CD1c-positive myeloid dendritic cell (primary cell): Measurements from ENCODE around the gene AFF2.
"Not testable (repeated sequence)": the region's sequence is repeated elsewhere in the genome, so short reads cannot be mapped to it uniquely, and the experiment has no call there.

Experiments
- DNase-seq: peaks from one replicate; pipeline ENCODE4 v3.0.0-alpha.2; 2016; ENCODE audit errors: extremely low spot score

AFF2 gene

GRCh38 chrX:148634591-148634990, 134.2 kb downstream of the AFF2 start:
- DNase-seq: no peak

DNA sequence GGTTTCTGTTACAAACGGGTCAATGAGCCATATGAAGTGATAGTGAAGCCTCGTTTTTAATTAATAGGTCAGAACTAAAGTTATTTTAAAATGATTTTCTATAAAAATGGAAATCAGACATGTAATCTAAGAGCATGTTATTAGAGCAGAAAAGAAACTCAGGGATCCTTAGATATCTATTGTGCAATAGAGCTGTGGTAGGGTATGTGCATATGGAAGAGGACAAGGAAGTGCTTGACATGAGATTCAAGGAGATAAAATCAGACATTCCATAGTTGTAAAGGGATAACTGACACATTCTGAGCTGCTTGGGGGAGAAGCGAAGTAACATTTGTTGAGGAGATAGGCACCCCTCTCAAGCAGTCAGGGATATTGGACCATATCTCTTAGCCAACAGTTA, 143.0 kb downstream of the AFF2 start:
- no peak for DNase-seq

- DNase-seq: peak; percentile 8
These were observed 147.2 kb downstream of the AFF2 start for GRCh38 chrX:148647651-148648050.

GRCh38 chrX:148649145-148649795, 148.9 kb downstream of the AFF2 start:
- DNase-seq: no peak

- DNase-seq: no peak
These were observed 157.8 kb downstream of the AFF2 start for GRCh38 chrX:148658115-148658730.

DNA sequence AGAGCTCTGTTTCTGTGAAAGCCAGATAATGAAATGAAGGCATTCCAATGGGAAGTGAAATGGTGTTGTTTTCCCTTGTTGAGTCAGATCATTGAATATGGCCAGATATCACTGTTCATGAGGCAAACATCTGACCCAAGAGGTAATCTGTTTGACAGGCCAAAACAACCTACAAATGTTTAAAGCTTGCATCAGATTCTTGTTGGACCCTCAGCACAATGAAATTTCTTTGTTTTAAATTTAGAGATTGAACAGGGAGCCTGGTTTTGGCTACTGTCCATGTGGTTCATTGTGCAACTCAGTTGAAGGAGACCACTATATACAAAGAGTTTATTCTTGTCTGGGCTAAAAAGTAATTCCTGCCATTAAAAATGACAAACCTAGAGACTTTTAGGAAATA, 159.1 kb downstream of the AFF2 start:
- no peak for DNase-seq

DNA sequence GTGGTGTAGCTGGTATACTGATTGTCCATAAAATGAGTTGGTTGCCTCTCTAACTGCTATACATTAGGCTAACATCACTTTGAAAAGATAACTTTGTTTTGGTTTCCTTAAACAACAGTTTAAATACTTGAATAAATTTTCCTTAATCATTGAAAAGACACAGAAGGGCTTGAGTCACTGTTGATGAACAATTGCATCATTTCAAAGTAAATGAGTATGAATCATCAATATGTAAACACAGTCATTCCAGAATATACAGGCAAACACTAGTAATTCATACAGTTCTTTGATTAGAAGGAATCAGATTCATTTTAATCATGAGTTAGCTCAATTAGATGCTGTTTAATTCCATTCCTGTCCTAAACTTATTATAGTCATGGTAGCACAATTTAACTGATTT, 160.6 kb downstream of the AFF2 start:
- no peak for DNase-seq

DNA sequence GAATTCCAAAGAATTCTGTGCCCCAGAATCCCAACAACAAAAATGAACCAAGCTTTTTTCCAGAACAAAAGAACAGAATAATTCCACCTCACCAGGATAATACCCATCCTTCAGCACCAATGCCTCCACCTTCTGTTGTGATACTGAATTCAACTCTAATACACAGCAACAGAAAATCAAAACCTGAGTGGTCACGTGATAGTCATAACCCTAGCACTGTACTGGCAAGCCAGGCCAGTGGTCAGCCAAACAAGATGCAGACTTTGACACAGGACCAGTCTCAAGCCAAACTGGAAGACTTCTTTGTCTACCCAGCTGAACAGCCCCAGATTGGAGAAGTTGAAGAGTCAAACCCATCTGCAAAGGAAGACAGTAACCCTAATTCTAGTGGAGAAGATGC, 161.6 kb downstream of the AFF2 start:
- DNase-seq: no peak

GRCh38 chrX:148664171-148664570, 163.8 kb downstream of the AFF2 start:
- DNase-seq: no peak

GRCh38 chrX:148664995-148665394, 164.6 kb downstream of the AFF2 start:
- no peak for DNase-seq

GRCh38 chrX:148669175-148669574, 168.8 kb downstream of the AFF2 start:
- not testable (repeated sequence) for DNase-seq

- DNase-seq: no peak
These were observed 169.9 kb downstream of the AFF2 start for GRCh38 chrX:148670277-148670676.

DNA sequence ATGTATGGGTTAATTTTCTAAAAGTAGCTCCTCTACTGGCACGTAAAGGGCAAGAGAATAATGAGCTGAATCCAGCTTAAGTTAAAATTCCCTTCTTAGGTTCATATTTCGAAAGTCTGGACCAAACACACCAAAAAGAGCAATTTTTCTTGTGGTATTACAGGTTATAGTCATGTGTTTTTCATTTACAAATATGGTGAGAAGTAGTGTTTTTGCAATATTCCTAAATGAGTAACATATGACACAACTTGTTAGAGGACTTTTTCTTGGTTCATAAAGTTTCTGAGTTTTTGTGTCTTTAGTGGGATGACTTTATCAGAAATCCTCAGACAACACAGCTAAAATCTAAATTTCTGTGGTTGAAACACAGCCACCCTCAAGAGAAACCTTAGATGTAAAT, 172.1 kb downstream of the AFF2 start:
- no peak for DNase-seq

- DNase-seq: no peak
These were observed 181.2 kb downstream of the AFF2 start for GRCh38 chrX:148681605-148682004.

DNA sequence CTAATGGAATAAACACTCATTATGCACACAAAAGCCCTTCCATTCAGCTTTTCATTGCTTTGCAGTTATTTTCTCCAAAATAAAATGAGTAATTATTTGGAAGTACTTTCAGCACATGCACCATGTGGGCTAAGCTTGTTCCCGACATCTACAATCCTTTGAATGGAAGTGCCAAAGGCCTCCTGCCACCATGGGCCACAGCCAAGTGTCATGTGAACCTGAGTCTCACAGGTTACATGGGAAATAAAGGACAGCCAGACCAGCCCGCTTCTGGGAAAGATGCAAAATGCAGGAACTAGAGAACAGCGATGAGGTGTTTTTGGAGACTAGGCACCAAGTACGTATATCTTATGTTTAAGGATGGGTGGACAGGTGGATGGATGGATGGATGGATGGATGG, 181.8 kb downstream of the AFF2 start:
- no peak for DNase-seq

- DNase-seq: no peak
These were observed 191.0 kb downstream of the AFF2 start for GRCh38 chrX:148691456-148691855.

- no peak for DNase-seq
These were observed 194.8 kb downstream of the AFF2 start for GRCh38 chrX:148695255-148695654.

- no peak for DNase-seq
These were observed 197.8 kb downstream of the AFF2 start for GRCh38 chrX:148698221-148698620.

DNA sequence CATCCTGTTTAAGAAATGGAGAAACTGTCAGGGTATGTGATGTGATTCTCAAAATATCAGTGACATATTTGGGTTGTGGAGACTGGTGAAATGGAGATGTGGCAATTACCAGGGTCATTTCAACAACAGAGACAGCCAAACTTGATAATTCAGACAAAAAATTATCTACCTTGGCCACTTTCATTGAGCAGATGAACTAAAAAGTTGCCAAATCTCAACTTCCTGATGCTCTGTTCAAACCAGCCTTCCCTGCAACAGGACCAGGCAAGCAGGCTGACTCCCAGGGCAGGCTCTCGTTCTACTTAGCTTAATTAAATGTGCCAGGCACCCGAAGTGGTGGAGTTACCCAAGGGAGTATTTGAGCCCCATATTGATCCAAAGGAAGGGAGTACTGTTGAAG, 199.6 kb downstream of the AFF2 start:
- no peak for DNase-seq

DNA sequence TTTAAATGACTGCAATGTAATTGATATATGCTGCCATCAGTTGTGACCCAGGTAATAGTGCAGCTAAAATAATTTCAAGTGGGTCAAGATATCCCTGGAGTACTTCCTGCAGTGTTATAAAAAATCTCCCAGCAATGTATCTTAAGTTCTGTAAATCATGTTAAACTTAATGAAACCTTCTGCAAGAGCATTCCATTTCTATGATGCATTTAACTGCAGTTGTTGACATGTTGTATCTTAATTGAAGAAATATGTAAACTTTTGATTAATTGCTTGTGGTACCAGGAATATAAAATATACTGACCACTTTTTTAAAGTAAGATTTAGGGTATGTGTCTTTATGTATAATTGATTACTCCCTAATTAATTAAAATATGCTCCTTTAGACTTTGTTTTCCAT, 213.6 kb downstream of the AFF2 start:
- no peak for DNase-seq

DNA sequence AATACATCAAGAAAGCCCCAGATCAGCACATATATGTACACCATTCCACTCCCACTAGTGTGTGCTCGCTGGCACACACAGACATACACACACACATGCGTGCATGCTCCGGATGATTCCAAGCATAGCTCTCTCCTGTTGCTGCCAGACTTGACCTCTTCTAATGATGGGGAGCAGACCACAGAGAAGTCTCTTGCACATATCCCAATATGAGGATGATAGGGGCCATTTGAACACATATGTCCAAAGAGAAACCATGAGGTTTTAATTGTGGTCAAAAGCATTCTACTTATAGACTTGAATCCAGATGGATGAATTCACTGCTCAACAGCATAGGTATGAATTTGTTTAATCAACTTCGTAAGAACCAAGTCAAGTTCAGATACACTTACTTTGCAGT, 214.9 kb downstream of the AFF2 start:
- no peak for DNase-seq

DNA sequence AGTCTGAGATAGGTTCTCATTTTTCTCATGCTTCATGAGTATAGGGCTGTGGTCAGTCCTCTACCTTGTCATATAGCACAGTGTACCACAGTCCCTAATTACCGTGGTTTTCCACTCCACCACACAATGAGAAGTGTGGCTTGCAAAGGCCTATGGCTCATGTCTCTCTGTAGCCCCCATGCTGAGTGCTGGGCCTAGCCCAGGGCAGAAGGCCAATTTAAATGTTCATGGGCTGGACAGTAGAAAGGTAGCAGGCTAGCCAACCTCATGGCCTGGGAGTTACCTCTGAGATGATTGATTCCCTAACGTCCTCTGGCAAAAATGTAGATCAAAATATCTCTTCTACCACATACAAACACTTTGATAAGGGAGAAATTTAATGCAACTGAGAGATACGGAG, 222.5 kb downstream of the AFF2 start:
- DNase-seq: no peak

DNA sequence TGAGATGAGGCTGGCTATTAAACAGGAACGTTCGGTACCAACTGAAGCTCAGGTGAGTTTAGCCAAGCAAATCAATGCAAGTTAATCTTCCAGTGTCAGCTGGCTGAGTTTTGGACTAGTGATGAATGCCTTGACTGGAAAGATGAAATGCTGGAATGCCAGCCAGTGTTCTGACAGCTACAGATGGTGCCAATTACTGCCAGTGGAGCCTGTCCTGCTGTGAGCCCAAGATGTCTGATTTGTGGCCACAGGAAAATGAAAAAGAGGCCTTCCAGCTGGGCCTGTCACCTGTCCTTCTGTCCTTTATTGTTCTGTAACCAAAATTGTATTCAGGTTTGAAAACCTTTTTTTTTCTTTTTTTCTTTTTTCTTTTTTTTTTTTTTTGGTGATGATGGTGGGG, 223.1 kb downstream of the AFF2 start:
- DNase-seq: no peak

- DNase-seq: no peak
These were observed 228.5 kb downstream of the AFF2 start for GRCh38 chrX:148728901-148729300.
